ENCODE results near the gene PTRH1.

PTRH1 gene

GRCh38 chr9:127739614-127740330, 24.3 kb upstream of the PTRH1 start:
- DNase-seq, result no peak

DNA sequence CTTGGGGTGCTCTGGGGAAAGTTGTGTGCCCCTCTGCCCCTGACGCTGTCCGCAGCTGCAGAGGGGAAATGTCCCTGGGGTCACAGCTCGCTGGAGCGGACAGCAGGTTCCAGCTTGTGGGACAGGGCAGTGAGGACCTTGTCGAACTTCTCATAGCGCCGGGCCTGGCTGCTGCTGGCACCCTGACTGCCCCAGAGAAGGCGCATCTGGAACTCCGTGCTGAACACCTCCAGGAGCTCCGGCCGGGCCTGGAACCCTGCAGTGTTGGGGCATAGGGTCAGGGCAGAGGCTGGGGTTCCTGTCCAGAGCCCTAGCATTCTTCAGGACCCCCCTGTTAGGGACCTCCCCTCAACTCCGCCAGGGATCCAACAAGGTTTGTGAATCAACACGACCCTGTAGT, 23.2 kb upstream of the PTRH1 start:
- no peak for DNase-seq

- DNase-seq, result no peak
Measured at GRCh38 chr9:127735530-127736185, 20.2 kb upstream of the PTRH1 start.

DNA sequence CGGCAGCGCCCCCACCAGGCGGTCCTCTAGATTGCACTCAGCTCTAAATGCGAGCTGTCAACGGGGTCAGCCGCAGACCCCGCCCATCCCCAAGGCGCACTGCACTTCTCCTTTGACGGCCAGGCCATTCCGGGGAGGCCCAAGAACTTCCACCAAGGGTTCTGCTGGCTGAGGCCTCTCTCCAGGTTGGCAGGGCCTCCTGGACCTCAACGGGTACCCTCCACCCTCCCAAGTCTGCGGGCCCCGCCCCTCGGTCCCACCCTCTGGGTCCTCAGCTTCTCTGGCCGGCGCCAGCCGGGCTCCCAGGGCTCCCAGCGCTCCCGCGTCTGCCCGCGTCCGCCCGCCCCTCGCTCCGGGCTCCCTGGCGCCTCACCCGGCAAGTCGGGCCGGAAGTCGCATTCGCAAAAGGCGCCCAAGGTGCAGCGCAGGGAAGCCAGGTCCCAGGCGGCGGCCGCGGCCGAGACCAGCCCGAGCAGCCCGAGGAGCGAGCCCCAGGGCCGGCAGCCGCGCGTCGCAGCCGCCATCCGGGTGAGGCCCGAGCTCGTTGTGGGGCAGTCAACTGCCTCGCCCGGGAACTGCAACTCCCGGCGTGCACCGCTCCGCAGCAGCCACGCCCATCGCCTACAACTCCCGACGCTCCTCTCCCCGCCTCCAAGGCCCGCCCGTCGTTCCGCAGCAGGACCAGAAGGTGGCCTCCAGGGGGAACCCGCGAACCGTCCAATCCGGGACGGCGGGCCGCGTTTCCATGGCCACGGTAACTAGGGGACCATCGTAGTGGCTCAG, 19.5 kb upstream of the PTRH1 start, which contains the start of gene TOR2A:
Gene TOR2A (minus strand): TSS at position 548 of the 783 bp plus-strand sequence. CDS start 24 bp downstream, at position 524.
- DNase-seq, result peak; percentile 94

DNA sequence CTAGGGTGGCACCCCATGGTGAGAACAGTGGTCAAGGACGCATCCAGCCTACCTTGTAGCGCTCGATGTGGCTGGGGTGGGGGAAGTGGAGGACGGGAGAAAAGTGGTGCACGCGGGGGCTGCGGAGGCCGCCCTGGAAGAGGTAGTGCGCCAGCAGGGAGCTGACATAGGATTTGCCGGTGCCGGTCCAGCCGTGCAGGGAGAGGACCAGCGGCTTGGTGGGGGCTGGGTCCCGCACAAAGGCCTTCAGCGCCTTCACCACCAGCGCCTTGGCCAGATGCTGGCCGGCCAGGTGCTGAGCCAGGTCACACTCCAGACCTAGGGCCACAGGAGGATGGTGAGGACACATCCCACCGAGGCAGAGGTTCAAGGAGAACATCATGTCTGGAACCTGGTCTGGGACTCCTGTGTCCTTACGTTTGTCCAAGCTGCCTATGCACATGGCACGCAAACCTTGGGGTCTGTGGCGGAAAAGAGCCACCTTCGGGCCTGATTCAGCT, 18.8 kb upstream of the PTRH1 start:
- DNase-seq, result no peak

DNA sequence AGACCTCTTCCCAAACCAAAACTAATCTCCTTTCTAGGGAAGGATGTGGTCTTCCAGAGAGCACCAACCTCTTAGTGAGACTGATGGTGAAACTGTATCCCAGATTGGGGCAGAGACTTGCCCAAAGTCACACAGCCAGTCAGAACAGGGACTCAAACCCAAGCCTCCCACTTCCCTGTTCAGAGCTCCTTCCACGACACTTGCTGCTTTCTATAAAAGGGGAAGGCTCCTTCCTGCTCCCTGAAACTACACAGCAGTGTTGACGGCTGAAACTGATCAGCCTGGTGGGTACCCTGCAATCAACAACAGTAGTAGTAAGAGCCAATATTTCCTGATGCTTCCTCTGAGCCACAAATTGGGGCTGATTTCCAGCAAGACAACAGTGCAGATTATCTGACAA, 18.2 kb upstream of the PTRH1 start:
- no peak for DNase-seq

GRCh38 chr9:127732444-127732843, 17.0 kb upstream of the PTRH1 start:
- DNase-seq, result no peak

DNA sequence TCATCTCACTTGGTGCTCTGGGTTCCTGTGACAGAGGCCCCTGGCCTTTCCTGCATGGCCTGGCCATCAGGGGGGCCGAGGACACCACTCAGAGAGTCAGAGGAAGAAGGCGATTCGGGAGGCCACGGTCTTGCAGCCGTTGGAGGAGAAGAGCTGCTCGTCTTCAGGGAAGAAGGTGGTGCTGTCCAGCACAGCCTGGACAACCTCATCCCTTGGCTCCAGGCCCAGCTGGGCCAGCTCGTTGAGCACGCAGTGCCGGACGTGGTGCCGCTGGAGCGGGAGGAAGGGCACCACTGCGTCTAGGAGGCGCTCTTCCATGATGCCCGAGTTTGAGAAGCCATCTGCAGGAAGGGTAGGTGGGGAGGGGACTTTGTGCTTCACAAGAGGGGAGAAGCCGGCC, 16.5 kb upstream of the PTRH1 start:
- DNase-seq, result no peak

- no peak for DNase-seq
Measured at GRCh38 chr9:127730799-127731410, 15.4 kb upstream of the PTRH1 start.

DNA sequence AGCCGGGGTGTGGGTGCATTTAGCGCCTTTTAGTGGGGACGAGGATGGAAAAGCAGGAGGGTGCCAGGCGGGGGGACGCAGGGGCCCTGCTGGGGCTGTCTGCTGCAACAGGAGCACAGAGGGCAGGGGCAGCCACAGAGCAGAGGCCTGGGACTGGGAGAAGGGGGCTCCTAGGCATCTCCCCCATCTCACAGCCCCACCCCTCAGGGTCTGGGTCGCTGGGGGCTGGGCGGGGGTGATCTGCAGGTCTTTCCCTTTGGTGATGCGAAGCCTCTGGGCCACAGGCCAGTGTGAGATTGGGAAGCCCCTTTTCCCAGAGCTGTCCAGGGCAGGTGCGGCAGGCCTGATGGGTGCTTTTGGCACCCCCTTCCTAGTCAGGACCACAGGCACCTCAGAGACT, 14.8 kb upstream of the PTRH1 start:
- DNase-seq, result no peak

GRCh38 chr9:127729522-127730256, 14.2 kb upstream of the PTRH1 start:
- DNase-seq, result no peak

- DNase-seq, result no peak
Measured at GRCh38 chr9:127728808-127729207, 13.3 kb upstream of the PTRH1 start.

DNA sequence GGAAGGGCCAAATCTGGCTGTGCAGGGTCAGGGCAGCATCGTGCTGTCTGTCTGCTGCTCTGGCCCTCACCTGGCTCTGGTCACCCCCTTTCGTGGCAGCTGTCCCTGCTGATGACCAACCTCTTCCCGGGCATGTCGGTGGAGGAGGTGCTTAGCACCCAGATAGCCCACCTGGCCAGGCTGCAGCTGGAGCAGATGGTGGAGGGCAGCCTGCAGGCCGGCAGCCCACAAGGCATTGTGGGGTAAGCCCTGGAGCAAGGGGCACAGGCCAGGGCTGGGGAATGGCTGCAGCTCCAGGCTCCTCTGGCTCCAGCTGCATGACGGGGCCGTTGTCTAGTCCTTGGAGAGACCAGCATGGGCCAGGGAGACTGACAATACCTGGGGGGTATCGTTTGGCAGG, 11.4 kb upstream of the PTRH1 start:
- DNase-seq, result no peak

DNA sequence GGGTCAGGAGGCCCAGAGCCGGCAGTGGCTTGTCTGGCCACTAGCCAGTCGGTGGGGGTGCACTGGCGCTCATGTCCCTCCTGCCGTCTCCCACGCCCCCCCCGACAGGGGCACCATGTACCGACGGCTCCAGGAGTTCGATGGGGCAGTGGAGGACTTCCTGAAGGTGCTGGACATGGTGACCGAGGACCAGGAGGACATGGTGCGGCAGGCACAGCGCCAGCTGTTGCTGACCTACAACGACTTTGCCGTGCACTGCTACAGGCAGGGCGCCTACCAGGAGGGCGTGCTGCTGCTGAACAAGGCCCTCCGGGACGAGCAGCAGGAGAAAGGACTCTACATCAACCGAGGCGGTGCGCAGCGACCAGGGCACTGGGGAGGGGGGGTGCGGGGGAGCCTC, 8.5 kb upstream of the PTRH1 start:
- no peak for DNase-seq

GRCh38 chr9:127723444-127723843, 8.0 kb upstream of the PTRH1 start:
- DNase-seq, result no peak

GRCh38 chr9:127723013-127723412, 7.5 kb upstream of the PTRH1 start:
- no peak for DNase-seq

DNA sequence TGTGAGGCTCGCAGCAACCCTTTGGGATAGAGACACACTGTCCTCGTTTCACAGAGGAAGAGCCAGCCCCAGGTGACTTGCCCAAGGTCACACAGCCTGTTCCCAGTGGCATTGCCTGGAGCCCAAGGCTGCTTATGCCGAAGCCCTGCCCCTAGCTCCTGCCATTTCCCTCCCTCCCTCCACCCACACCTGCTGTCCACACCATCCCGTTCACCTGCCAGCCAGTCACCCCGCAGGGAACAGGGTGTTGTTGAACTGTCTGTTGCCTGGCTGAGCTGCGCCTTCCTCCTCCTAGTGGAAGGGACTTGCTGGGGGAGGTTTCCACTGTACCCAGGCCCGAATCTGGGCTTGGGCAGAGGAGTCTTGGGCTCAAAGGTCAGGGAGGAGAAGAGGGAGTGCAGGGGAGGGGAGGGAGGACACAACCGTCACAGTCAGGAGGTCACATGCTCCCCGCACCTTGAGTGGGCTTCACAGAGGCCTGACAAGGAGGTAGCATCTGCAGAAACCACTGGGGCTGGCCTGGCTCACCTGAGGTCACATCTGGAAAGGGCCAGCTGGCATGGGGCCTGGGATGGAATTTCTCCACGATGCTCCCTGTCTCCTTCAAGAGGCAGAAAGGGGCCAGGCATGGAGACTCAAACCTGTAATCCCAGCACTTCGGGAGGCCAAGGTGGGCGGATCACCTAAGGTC, 6.7 kb upstream of the PTRH1 start:
- no peak for DNase-seq

DNA sequence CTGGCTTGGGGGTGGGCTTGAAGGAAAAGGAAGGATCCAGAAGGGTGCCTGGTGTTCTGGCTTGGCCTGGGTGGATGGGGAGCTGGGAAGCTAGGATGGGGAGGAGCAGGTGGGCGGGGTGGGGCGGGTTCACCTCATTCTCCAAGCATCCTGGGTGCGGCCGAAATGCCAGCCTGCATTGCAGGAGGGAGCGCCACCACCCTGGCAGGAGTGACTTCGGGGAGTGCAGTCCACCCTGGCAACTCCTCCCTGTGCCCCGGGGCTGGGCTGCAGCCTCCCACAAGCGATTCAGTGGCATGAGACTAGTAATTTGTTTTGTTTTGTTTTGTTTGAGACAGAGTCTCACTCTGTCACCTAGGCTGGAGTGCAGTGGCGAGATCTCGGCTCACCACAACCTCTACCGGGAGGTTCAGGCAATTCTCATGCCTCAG, 5.9 kb upstream of the PTRH1 start:
- no peak for DNase-seq

DNA sequence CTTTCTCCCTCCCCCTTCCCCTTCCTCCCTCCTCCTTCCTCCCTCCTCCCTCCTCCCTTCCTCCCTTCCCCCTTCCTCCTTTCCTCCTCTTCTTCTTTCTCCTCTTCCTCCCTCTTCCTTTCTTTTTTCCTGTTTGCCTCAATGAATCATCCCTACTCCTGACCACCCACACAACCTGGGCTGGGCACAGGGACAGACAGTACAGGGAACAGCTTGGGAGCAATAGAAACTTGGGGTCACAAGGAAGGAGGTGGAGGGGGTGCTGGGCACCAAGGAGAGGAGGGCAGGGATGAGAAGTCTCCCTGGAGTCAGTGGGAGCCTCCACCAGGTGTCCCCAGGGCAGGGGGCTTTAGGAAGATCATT, 5.4 kb upstream of the PTRH1 start:
- DNase-seq, result no peak

- no peak for DNase-seq
Measured at GRCh38 chr9:127720031-127720864, 4.8 kb upstream of the PTRH1 start.

DNA sequence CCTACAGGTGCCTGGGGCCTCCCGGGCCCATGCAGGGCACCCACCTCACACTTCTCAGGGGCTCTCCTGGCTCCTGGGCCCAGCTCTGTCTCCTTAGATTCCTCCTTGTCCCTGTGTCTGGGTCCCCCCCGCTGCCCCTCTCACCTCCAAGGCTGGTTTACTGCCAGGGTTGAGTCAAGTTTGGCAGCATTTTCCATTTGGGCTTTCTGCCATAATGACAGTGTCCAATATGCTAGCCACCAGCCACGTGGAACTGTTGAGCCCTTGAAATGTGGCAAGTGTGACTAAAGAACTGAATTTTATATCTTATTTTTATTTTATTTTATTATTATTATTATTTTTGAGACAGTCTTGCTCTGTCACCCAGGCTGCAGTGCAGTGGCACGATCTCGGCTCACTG, 2.3 kb upstream of the PTRH1 start:
- no peak for DNase-seq
